ENCODE data around the gene ZNF638.

Gene ZNF638

DNA sequence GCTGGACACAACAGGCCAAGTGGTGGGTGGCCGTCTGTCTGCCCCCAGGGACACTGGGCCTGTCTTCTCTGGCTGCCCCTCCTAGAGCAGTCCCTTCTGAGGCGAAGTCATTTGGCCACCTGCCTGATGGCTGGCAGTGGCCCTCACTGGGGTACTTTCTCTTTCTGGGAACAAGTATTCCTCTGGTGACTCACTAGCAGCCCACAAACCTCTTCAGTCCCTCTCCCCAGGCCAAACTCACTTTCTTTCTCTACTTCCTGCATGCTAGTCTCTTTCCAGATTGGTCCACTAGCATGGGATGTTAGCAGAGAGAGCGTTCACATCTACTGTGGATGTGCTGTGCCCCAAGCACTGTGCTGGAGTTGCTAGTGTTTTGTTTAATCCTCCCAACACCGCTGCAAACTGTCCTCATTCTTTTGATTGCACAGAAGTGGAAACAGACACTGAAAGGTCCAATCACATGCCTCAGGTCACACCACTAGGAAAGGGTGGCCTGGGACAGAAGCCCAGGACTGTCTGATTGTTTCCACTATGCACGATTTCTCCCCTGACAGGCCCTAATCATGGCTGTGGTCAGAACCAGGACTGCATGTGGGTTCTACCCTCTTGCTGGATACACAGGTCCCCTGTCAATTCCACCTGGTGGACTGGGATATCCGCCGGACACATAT, 127.0 kb downstream of the ZNF638 start:
- no peak for DNase-seq

DNA sequence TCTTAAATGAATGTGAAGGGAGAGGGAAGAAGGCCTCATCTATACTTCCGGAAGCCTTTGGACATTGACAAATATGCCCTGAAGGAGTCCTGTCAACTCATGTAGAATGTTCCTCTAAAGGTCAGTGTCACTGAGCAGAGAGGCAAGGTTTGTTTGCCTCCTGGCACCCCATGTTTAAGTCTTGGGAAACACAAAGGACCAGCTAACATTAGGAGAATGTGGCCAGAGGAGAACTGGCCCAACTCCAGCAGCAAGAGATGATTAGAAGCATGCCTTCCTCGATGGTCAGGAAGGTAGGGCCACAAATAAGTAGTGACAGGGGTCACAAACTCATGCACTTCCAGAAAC, 127.5 kb downstream of the ZNF638 start:
- no peak for DNase-seq

DNA sequence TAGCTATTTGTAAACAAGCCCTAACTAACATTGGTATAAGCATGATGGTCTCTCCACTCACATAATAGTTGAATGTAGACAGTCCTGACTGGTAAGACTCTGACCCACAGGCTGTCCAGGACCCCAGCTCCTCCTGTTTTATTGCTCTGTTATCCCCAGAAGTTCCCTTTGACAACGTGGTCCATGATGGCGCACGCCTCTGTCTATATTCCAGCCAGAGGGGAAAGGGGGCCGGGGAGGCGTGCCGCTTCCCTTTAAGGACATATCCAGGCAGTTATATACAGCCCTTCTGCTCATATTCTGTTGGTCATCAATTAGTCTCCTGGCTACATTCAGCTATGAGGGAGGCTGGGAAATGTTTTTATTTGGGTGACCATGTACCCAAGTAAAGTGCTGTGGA, 128.5 kb downstream of the ZNF638 start:
- DNase-seq, result no peak

DNA sequence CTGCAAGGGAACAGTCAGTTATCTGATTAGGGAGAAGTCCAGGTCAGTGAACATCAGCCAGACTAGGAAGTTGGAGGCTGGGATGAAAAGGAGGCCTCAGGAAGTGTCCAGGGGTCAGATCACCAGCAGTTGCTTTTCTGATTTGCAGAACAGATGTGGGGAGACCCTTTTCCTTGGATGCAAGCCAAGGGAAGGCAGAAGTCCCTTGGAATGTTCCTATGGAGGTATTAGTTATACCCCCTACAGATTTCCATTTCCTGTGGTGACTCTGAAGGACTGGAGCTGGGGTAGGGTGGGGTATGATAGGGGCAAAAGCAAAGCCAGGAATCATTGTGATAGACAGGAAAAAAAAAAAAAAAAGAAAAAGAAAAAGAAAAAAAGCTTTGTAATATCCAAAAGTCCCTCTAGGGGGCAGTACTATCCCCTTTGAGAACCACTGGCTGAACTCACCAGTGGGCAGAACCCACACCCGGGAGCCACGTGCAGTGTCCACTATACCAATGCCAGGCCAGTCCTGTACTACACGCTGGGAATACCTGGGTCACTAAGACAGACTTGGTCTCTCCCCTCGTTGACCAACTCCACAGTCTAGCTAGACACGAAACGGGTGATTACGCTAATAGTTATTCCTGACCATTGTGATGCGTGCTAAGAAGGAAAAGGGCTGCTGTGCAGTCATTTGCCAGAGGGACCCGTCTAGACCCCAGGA, 129.2 kb downstream of the ZNF638 start:
- no peak for DNase-seq

DNA sequence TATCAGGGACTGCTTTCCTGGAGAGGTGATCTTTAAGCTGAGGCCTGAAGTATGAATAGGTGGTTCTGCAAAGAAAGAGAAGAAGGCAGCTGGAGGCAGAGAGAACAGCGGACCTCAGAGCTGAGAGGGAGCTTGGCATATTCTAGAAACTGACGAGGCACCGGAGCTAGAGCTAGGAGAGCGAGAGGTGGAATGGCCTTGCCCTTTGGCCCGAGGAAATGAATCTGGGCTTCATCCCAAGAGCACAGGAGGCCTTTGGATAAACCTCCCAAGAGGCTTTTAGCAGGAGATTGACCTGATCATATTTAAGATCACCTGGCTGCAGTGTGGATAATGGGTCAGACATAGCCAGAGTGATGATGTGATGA, 129.7 kb downstream of the ZNF638 start:
- DNase-seq, result no peak

DNA sequence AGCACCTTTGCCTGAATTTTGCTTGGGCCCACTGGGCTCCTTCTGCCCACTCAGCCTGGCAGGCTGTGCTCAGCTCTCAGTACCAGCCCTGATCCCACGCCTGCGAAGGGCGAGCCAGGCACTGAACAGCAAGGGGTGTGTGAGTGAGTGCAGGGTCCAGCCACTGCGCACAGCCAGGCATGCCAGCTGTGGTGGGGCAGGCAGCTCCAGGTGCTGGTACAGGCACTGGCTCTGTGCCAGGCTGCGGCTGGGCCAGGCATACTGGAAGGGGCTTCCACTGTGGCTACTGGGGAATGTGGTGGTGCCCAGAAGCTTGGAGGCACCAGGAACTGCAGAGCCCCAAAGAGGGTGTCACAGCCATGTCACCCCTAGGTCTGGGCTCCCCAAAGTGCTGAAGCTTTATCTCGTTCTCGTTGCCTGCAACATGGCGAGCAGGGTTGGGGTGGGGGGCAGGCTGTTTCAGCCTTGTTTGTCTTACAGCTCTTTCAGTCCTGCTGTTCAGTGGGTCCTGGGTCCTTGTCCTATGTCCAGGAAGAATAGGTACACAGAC, 130.5 kb downstream of the ZNF638 start:
- DNase-seq, result no peak

DNA sequence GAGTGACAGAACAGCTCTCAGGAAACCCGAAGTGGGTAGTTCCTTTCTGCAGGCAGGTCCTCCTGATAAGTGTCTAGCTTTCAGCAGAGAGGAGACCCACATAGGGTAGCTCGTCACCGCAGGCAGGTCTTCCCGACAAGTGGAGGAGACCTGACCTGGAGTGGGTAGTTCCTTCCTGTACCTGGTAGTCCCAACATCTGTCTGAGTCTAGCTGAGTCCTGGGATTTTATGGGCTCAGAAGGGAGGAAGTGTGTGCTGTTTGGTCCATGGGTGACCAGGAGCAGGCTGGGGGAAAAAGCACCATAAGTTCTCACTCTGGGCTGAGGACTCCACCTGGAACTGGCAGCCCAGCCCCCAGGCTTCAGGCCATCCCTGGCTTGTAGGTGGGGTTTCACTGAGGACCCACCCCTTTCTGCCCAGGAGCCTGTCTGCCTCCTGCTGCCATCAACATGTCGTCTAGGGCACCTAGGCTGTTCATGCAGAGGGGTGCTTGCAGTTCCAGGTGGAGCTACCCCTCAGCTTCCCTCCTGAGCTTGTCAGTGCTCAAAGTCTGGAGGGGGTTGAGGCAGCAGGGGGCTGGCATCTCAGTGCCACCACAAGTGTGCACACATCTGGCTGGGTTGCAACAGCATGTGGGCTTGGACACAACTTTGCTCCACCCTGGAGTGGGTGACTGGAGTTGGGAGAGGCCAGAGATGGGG, 131.2 kb downstream of the ZNF638 start:
- no peak for DNase-seq

DNA sequence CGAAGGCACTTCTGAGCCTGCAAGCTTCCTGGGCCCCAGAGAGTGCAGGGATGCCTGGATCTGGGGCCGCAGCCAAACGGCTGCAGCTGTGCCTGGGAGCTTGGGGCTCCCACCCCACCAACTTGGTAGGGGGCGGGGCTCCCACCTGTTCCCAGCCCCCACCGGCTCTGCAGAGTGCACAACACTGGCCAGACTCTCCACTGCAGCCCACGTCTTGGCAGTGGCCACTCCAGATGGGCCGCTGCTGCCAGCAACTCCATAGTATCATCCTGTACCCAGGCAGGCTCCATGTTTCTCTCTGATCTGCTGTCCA, 131.7 kb downstream of the ZNF638 start:
- no peak for DNase-seq

DNA sequence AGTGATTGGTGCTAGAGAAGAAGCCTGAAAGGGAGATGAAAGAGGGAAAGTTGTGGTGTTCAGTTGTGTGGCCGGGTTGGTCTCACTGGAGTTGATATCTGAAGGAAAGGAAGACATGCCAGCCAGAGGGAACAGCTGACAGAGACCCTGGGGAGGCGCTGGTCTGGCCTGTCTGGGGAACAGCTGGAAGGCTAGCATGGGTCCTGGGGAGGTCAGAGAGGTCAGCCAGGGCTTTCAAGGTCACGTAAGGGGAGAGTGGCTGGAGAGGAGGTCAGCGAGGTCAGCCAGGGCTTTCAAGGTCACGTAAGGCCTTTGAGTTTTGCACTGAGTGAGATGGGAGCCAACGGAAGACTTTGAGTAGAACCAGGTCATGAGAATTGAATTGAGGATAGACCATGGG, 132.8 kb downstream of the ZNF638 start:
- DNase-seq, result no peak

DNA sequence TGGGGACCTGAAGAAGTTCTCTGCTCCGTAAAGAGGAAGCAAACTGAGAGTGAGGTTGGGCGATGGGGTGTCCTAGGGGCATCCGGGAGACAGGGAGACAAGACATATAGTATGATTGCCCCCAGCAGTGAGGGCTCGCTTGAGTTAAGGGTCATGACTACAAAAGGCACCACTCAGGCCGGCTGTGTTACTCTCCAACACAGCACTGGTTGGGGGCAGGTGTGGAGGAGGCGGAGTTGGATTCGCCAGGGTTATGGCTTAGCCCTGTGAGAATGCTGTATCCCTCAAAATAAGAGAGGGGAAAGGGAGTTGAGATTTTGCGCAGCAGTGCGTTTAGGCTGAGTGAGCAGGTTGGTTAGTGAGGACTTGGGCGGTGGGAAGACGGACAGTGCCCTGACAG, 133.8 kb downstream of the ZNF638 start:
- DNase-seq, result no peak

DNA sequence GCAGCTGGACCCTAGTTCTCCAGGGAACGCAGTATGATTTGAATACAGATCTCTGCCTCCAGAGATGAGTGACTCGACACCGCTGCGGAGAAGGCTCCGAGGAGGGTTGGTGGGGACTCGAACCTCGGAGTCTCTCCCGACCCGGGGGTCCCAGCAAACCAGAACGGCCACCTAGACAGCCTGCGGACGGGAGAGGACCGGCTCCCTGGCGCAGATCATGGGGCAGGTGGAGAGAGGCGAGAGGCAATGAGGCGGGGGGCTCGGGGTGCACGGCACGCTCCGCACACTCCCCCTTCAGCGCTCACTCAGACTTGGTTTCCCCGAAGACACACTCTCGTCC, 134.3 kb downstream of the ZNF638 start:
- DNase-seq, result no peak

DNA sequence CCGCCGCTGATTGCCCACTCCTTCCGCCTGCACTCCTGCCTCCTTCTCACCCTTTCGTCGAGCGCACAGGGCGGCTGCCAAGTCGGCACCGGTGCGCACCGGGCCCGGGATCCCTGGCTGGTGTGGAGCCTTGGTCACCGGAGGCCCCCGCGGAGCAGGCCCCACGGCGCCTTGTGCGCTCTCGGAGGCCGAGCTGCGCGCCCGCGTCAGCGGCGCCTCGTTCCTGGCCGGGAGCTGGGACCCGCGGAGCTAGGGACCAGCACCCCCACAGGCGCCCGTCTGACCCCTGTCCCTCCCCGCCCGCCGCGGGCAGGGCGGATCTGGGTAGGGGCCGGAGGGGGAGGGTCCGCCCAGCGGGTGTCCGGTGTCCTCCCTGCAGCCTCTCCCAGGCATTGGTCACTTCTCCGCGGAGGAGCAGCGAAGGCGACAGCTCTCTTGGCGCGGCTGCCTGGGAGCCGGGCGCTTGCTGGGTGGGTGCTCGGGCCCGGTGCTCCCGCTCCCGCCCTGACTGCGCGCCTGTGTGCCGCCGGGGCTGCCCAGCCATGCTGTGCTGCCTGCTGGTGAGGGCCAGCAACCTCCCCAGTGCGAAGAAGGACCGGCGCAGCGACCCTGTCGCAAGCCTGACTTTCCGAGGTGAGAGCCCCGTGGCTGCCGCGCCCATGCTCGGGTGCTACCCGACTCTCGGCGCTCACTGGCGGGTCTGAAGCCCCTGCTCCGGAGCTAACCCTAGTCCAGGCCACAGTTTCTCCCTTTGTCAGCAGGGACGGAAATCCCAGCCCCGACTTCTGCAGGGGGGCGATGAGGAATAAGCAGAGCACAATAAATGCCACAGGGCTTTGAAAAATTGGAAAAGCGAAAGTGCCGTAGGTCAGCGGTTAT, 135.0 kb downstream of the ZNF638 start:
- no peak for DNase-seq

DNA sequence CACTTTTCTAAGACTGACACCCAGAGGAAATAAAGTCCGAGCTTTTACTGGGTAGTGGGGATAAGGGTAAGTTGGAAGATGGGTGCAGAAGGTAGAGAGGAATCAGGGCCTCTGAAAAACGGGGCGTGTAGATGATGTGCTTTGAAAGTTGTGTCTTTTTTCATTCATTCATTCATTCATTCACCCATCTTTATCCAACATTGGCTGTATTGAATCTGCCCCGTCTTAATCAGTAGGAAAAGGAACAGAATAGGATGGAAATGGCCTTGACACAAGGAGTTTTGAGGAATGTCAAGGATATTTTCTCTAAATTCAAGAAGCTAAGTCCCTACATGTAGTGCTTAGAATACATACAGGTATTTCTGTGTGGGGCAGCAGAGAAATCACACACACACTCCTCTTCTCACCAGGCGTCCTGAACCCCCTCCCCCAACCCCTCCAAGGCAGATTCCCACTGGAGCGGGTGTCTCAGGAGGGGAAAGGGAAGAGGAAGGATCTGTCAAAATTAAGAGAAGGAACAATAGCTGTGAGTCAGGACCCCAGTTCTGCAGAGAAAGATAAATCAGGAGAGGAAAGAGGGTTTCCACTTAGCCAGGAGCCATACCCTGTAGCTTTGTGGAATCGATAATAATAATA, 135.7 kb downstream of the ZNF638 start:
- DNase-seq, result no peak

DNA sequence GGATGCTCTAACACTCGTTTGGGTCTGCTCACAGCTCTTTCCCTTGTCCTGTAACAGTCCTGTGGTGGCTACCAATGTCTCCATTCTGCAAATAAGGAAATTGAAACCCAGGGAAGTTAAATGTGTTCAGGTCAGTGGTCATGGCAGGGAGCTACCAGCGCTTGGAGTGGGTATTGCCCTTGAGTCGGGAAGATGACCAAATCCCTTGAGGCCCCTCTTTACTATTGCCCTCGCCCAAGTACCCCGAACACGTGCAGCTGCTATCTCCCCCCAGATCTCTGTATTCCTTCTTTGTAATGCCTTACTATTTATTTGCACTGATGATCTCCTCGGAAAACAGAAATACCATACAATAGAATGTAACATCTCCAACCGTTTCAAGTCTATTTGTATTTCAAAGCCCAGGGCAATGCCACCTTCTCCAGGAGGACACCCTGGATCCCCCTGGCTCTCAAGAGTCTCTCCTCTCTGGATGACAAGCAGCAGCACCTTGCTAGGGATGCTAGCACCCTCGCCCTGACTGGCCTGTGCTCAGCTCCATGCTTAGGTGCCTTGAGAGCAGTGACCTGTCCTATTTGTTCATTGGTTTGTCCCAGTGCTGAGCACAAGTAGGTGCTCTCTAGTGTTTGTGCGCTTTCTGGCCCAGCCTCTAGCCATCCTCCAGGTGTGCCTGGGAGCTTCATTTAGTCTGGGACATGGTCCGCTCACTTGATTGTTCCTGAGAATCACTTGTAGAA, 136.9 kb downstream of the ZNF638 start:
- DNase-seq, result no peak

DNA sequence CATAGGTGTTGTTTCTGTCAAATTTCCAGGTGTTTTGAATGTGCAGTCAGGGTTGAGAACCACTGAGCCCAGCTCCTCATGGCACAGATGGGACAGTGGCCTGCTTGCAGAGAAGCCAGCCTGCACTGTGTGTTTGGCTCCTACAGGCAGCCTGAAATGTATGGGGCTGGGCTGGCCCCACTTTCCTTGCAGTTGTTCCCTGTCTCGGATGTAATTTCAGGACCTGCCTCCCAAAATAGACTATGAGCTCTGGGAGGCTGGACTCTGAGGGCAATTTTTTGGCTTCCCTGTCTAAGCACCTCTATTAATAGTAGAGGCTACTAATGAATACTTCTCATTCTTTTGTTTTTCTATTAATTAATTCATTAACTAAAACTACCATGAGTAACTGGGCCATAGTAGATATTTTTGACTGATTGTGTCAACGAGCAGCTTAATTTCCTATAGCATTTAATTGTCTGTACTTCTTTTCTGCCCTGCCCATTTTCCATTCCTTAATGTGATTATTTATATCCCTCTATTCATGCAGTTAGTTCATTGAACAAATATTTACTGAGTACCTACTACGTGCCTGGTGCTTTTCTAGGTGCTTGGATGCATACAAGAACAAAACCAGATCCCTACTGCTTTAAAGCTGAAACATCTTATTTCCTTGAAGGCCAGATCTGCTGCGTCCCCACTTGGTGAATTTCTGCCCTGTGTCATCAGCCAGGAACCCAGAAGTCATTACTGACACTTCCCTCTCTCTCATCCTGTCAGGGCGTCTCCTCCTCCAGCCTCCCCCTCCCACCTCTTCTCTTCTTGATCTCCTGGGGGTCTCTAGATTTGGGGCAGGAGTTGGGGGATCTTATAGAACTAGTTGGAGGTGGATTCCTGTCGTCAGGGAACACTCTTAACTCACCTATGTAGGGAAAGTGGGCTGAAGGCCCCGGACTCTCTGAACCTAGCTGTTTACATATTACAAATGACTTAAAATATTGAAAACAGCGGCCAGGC, 138.1 kb downstream of the ZNF638 start:
- no peak for DNase-seq

DNA sequence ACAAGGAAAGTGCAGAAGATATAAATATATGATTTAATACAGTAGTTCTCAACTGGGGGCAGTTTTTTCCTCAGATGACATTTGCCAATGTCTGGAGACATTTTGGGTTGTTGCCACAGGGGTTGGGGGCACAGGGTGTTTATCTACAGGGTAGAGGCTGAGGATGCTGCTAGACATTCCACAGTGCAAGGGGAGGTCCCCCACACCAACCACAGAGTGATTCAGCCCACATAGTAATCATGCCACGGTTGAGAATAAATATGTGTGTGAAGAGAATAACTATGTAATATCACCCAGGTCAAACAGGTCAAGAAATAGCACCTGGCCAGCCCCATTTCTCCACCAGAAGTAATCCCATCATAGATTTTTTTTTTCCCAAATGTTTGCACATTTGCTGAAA, 139.7 kb downstream of the ZNF638 start:
- DNase-seq, result no peak

DNA sequence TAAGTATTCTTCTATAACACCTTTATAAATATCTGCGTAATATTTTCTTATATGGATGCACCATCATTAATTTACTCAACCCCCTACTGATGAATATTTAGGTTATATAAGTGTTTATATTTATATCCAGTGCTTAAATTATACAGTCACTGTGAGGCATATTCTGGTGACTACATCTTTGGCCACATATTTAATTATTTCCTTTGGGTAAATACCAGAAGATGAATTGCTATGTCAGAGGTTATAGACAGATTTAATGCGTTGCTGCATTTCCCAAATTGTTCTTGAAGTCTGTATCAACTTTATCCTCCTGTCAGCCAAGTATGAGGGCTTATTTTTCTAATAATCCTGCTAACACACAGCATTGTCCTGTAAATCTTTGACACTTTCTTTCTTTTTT, 140.4 kb downstream of the ZNF638 start:
- no peak for DNase-seq

DNA sequence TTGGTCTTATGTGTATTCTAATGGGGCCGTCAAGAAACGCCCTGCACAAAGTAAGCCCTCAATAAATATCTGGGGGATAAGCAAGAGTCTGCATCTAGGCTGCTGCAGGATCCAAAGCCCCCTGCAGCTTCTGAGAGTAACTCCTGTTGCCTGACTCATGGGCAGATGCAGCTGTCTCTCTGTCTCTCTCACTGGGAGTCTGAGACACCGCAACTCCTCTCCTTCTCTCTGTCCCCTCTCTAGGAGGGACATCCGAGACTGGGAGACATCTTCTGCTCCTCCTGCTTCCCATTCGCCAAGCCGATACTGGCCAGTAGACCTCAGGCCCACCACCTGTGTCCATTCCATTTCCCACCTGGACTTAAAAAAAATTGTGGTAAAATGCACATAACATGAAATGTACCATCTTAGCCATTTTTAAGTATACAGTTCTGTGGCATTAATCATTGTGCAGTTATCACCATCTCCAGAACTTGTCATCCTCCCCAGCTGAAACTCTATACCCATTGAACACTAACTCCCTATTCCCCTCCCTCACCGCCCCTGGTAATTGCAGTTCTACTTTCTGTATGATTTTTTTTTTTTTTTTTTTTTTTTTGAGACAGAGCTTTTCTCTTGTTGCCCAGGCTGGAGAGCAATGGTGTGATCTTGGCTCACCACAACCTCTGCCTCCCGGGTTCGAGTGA, 141.9 kb downstream of the ZNF638 start:
- DNase-seq, result no peak

DNA sequence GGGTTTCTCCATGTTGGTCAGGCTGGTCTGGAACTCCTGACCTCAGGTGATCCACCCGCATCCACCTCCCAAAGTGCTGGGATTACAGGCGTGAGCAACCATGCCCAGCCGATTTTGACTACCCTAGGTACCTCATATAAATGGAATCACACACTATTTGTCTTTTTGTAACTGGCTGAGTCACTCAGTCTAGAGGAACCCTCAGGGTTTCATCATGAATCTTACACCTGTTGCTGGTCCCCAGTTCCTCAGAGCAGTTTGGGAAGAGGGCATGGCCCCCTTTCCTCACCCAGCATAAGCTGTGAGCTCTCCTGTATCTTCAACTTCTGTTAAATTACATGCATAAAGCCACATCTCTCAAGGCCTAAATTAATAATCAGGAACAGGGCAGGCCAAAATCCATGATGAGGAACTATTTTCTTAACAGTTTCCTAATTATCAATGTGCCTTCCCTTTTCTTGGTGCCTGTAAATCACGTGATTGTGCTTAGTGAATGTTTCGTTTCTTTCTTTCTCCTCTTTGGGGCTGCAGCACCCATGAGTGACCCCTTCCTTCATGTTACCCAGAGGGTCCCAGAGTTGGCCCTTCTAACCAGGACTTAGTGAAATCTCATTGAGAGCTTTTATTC, 142.6 kb downstream of the ZNF638 start:
- DNase-seq, result no peak

All from effector CD8-positive, alpha-beta T cell (primary cell).